Endothelial cell of umbilical vein (primary cell): ENCODE measurements around the gene ZBTB22. TPM values are rescaled to one million over a fixed set of nuclear protein-coding genes. Genes with fewer than 3 reads are reported as not detected.

ENCODE experiments used
- BruUV-seq: library from RNA; stranded (reverse); fragments of 400-500 nt; replicated peaks from 2 replicates; lab custom pipeline; 2021; lab: Mats Ljungman, UMichigan
- CTCF ChIA-PET: fragments of 300-600, 350-600 bp; sonication (Branson Sonifier 250); formaldehyde crosslinking; loops from one replicate; lab custom pipeline; 2021; ENCODE audit warnings: antibody characterized with exemption, inconsistent platforms; lab: Charles Lee
- POLR2A ChIA-PET: fragments of 300-600, 350-600 bp; sonication (Branson Sonifier 250); formaldehyde crosslinking; loops from one replicate; lab custom pipeline; 2021; ENCODE audit warnings: antibody characterized with exemption, inconsistent platforms; lab: Charles Lee
- DNase-seq: peaks from one replicate; pipeline ENCODE4 v3.0.0-alpha.2; 2011; ENCODE audit warnings: low read depth, low spot score
- FAIRE-seq: peaks from 2 replicates; lab custom pipeline; 2011; peaks lifted over from hg19 to GRCh38; lab: Jason Lieb, UNC
- H2AFZ ChIP-seq: 2 replicates; pipeline ENCODE4 v1.6.0; 2012; ENCODE audit warnings: low read depth, low read length, control low read depth, inconsistent platforms
- H3K27ac ChIP-seq: 2 replicates; pipeline ENCODE4 v1.5.1; 2011; ENCODE audit warnings: low read depth, mild to moderate bottlenecking, control low read depth, low read length, moderate library complexity; ENCODE audit not compliant: insufficient read depth
- H3K27me3 ChIP-seq, 2 experiments: 2 replicates each; pipeline versions ENCODE4 v1.6.0 to v1.6.1; 2011; ENCODE audit warnings: low read length in 2 of 2, mixed read lengths in 1 of 2; ENCODE audit not compliant: control insufficient read depth in 2 of 2, insufficient read depth in 2 of 2
- H3K36me3 ChIP-seq, 2 experiments: 2 replicates in 1 of 2; 3 replicates in 1 of 2; pipeline ENCODE4 v1.5.1; 2011; ENCODE audit warnings: low read length in 2 of 2, mild to moderate bottlenecking in 1 of 2, moderate library complexity in 1 of 2; ENCODE audit not compliant: control insufficient read depth in 2 of 2, insufficient read depth in 2 of 2; ENCODE audit errors: extremely low read depth in 1 of 2
- H3K4me1 ChIP-seq: 3 replicates; pipeline ENCODE4 v1.5.1; 2011; ENCODE audit warnings: mild to moderate bottlenecking, low read length; ENCODE audit not compliant: control insufficient read depth, insufficient read depth; ENCODE audit errors: extremely low read depth
- H3K4me2 ChIP-seq: 2 replicates; pipeline ENCODE4 v1.6.1; 2011; ENCODE audit warnings: low read length, control low read depth, mixed read lengths; ENCODE audit not compliant: insufficient read depth
- H3K4me3 ChIP-seq, 3 experiments: fragments of 200-600 bp in 1 of 3; sonication (generic), shearing (Covaris generic) in 1 of 3; replicated peaks in 1 of 3; 2 replicates each; pipeline ENCODE4 v1.5.1; 2011 to 2016; ENCODE audit warnings: control low read depth in 3 of 3, low read length in 3 of 3, mild to moderate bottlenecking in 2 of 3, inconsistent platforms in 1 of 3, low read depth in 1 of 3, moderate library complexity in 1 of 3; ENCODE audit not compliant: insufficient read depth in 1 of 3
- H3K79me2 ChIP-seq: 2 replicates; pipeline ENCODE4 v1.6.0; 2012; ENCODE audit warnings: low read length, inconsistent platforms; ENCODE audit not compliant: control insufficient read depth, insufficient read depth
- H3K9ac ChIP-seq: replicated peaks from 2 replicates; pipeline ENCODE3; 2011; ENCODE audit warnings: low read length, control low read depth; ENCODE audit not compliant: insufficient read depth; ENCODE audit errors: extremely low read depth
- H3K9me1 ChIP-seq: replicated peaks from 3 replicates; pipeline ENCODE4 v1.6.0; 2011; ENCODE audit warnings: mild to moderate bottlenecking, low read length; ENCODE audit not compliant: control insufficient read depth, insufficient read depth; ENCODE audit errors: extremely low read depth
- H3K9me3 ChIP-seq: replicated peaks from 2 replicates; pipeline ENCODE4 v1.5.1; 2012; ENCODE audit warnings: low read length, inconsistent platforms; ENCODE audit not compliant: control insufficient read depth, insufficient read depth
- H4K20me1 ChIP-seq: replicated peaks from 2 replicates; pipeline ENCODE3; 2011; ENCODE audit warnings: mild to moderate bottlenecking, low read length; ENCODE audit not compliant: control insufficient read depth, insufficient read depth; ENCODE audit errors: extremely low read depth
- EZH2 ChIP-seq: IDR thresholded peaks from 2 replicates; pipeline ENCODE4 v1.6.1; 2012; ENCODE audit warnings: borderline replicate concordance, low read depth, mild to moderate bottlenecking, moderate library complexity, low read length, inconsistent platforms; ENCODE audit not compliant: severe bottlenecking
- FOS ChIP-seq: IDR thresholded peaks from 2 replicates; pipeline ENCODE4 v1.6.1; 2011; ENCODE audit warnings: mild to moderate bottlenecking, low read length, moderate library complexity, borderline replicate concordance; ENCODE audit not compliant: insufficient read depth
- GATA2 ChIP-seq: IDR thresholded peaks from 2 replicates; pipeline ENCODE4 v1.7.0; 2011; ENCODE audit warnings: low read depth, mild to moderate bottlenecking, moderate library complexity, mixed read lengths, low read length; ENCODE audit not compliant: insufficient read length, insufficient read depth
- JUN ChIP-seq: IDR thresholded peaks from 2 replicates; pipeline ENCODE4 v1.6.1; 2011; ENCODE audit warnings: borderline replicate concordance, low read depth; ENCODE audit not compliant: insufficient read length, insufficient read depth
- MYC ChIP-seq: IDR thresholded peaks from one replicate; pipeline ENCODE4 v1.6.1; 2011; ENCODE audit warnings: mild to moderate bottlenecking, low read depth, low read length
- POLR2A ChIP-seq: IDR thresholded peaks from 2 replicates; pipeline ENCODE4 v1.6.1; 2012; ENCODE audit warnings: low read depth, mild to moderate bottlenecking, control low read depth, low read length
- POLR2AphosphoS5 ChIP-seq: IDR thresholded peaks from 2 replicates; pipeline ENCODE4 v1.6.1; 2012; ENCODE audit warnings: low read depth, mild to moderate bottlenecking, control low read depth, low read length, moderate library complexity; ENCODE audit not compliant: insufficient read depth
- dilution Hi-C: fragments of 300-500 bp; cut with MboI; formaldehyde crosslinking; loops from one replicate; pipeline ENCODE4 v1.15.0; 2019; ENCODE audit warnings: low sequenced_read_pairs; ENCODE audit not compliant: extremely low pct_ligation_motif_present
- intact Hi-C: fragments of 100-400 bp; cut with micrococcal nuclease; formaldehyde crosslinking; loops from one replicate; pipeline ENCODE4 v1.10.0; 2022
- polyA plus RNA-seq, 4 experiments: library from polyadenylated mRNA; depleted of rRNA in 3 of 4; stranded (reverse) in 3 of 4; unstranded in 1 of 4; fragments of >200 nt; gene quantifications; 2 replicates each; pipeline versions ENCODE4 v1.2.1 to v1.2.3, GENCODE V29; 2011 to 2012; ENCODE audit warnings: missing spikeins in 1 of 4
- total RNA-seq: library from RNA; stranded (reverse); gene quantifications from 2 replicates; pipeline ENCODE4 v1.2.3, GENCODE V29; 2021
- TF ChIP-seq, protein P1 (sequence below), 2 donors: IDR thresholded peaks; 1 replicate in 1 of 2; 2 replicates in 1 of 2; pipeline ENCODE4 v1.5.1; 2011; ENCODE audit warnings: low read length in 2 of 2, mild to moderate bottlenecking in 2 of 2, moderate library complexity in 2 of 2, control low read depth in 1 of 2, inconsistent platforms in 1 of 2, low read depth in 1 of 2; ENCODE audit not compliant: insufficient read depth in 1 of 2; ENCODE audit errors: extremely low read depth in 1 of 2
- TF ChIP-seq, protein P2 (sequence below): IDR thresholded peaks from 2 replicates; pipeline ENCODE4 v1.6.1; 2011; ENCODE audit not compliant: insufficient read depth, insufficient read length

Gene ZBTB22
- total and polyA plus RNA-seq, 2 donors (not counting 3 experiments of a cell fraction or from before 2014, with no cell fraction given), result 12.6 to 15.4 TPM

DNA sequence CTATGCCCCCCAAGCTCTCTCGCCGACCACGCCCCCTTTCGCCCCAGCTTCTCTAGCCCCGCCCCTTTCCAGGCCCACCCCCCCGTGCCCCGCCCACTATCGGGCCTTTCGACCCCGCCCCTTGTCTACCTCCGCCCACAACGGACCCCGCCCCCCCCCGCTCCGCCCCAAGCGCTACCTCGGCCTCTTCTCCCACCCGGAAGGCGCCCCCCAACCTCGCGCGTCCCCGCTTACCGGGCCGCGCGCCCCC, 200 bp downstream of the ZBTB22 start:
- H3K4me1 ChIP-seq, result peaks cover 57% of the 10 kb centered on the region
- intact Hi-C loops, result loop anchor here (10.0 kb wide), 1 partner anchor 257 kb away; no protein-coding TSS in a partner anchor
- no peak overlapping the region for H3K9ac ChIP-seq

More for the DNA sequence above, 200 bp downstream of the ZBTB22 start:
- H2AFZ ChIP-seq, result no peak overlapping the region
- H3K27me3 ChIP-seq, result no peaks in the 10 kb centered on the region
- CTCF ChIA-PET, result interaction anchor here (0.8 to 1.8 kb wide), 7 partner anchors 9 to 464 kb away, joined by 3 to 17 read pairs (median 3); partner anchors contain the start of genes B3GALT4, PFDN6, RGL2 and TAP1
- dilution Hi-C loops, result no loop called here
- DNase-seq, result peak; percentile 25
- TF ChIP-seq GATA2 (no peak), POLR2A (no peak), POLR2AphosphoS5 (no peak), EZH2 (no peak), JUN (no peak), MYC (no peak), FOS (no peak)
- TF ChIP-seq, protein P1, sequence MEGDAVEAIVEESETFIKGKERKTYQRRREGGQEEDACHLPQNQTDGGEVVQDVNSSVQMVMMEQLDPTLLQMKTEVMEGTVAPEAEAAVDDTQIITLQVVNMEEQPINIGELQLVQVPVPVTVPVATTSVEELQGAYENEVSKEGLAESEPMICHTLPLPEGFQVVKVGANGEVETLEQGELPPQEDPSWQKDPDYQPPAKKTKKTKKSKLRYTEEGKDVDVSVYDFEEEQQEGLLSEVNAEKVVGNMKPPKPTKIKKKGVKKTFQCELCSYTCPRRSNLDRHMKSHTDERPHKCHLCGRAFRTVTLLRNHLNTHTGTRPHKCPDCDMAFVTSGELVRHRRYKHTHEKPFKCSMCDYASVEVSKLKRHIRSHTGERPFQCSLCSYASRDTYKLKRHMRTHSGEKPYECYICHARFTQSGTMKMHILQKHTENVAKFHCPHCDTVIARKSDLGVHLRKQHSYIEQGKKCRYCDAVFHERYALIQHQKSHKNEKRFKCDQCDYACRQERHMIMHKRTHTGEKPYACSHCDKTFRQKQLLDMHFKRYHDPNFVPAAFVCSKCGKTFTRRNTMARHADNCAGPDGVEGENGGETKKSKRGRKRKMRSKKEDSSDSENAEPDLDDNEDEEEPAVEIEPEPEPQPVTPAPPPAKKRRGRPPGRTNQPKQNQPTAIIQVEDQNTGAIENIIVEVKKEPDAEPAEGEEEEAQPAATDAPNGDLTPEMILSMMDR (IDR thresholded peaks at IDR 0.05; ENCODE audit: extremely low read depth in 1 of 2, insufficient read depth in 1 of 2, low read depth in 1 of 2, low read length in 2 of 2), result no peak
- TF ChIP-seq, protein P2, sequence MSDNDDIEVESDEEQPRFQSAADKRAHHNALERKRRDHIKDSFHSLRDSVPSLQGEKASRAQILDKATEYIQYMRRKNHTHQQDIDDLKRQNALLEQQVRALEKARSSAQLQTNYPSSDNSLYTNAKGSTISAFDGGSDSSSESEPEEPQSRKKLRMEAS, result no peak
- H3K4me2 ChIP-seq, result no peak overlapping the region
- POLR2A ChIA-PET, result interaction anchor here (0.6 to 1.4 kb wide), 9 partner anchors 11 to 470 kb away, joined by 3 to 10 read pairs (median 4); partner anchors contain the start of genes RGL2, RPS18 and VPS52
- H3K27ac ChIP-seq, result no peak overlapping the region
- H4K20me1 ChIP-seq, result no peaks in the 10 kb centered on the region
- peaks cover 5 to 22% of the 10 kb centered on the region in 2 experiments for H3K36me3 ChIP-seq
- peak overlapping the region in 1 of 3 experiments; percentile 60 for H3K4me3 ChIP-seq
- peaks cover 41% of the 10 kb centered on the region for H3K79me2 ChIP-seq
- no peaks in the 10 kb centered on the region for H3K9me1 ChIP-seq
- H3K9me3 ChIP-seq, result no peaks in the 10 kb centered on the region
- BruUV-seq, result no TSS peak
- no peak for FAIRE-seq
